C4-2B (cell line): Measurements from ENCODE around the gene MEX3B.

Experiments
- ZFX ChIP-seq: fragments of 450-650 bp; IDR thresholded peaks from 2 replicates; pipeline ENCODE4 v1.6.1; 2017
- TF ChIP-seq, protein P1 (sequence below): fragments of 450-650 bp; conservative IDR thresholded peaks from 2 replicates; pipeline ENCODE4 v1.5.1; 2017; ENCODE audit warnings: mild to moderate bottlenecking

DNA sequence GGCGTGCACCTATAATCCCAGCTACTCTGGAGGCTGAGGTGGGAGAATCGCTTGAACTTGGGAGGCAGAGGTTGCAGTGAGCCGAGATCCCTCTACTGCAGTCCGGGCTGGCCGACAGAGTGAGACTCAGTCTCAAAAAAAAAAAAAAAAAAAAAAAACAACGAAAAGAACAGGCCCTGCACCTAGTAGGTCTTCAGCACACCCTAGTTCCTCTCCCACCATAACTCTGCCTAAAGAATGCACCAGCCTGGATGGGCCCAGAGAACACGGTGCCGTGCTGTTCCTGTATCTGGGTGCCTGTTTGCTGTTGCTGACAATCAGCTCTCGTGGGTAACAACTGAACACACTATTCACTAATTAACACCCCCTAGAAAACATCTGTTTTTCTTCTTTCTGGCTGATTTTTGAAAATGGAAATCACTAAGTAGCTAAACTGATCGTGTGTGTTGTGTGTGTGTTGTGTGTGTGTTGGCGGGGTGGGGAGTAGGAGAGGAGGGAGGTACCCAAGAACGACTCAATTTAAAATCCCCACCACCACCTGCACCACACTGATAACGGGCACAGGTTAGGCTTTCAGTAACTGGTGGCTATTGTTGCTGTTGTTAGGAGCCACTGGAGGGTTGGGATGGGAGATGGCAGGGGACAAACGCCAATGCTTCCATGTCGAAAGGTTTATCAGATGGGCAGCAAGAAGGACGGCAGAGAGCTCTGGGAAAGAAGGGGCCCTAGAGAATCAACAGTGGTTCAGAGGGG, 40.6 kb upstream of the MEX3B start:
- TF ChIP-seq, protein P1, sequence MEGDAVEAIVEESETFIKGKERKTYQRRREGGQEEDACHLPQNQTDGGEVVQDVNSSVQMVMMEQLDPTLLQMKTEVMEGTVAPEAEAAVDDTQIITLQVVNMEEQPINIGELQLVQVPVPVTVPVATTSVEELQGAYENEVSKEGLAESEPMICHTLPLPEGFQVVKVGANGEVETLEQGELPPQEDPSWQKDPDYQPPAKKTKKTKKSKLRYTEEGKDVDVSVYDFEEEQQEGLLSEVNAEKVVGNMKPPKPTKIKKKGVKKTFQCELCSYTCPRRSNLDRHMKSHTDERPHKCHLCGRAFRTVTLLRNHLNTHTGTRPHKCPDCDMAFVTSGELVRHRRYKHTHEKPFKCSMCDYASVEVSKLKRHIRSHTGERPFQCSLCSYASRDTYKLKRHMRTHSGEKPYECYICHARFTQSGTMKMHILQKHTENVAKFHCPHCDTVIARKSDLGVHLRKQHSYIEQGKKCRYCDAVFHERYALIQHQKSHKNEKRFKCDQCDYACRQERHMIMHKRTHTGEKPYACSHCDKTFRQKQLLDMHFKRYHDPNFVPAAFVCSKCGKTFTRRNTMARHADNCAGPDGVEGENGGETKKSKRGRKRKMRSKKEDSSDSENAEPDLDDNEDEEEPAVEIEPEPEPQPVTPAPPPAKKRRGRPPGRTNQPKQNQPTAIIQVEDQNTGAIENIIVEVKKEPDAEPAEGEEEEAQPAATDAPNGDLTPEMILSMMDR = no peak
- TF ChIP-seq ZFX = no peak
